Measurements from ENCODE around the gene WDFY3.
"Not testable (repeated sequence)": the region's sequence is repeated elsewhere in the genome, so short reads cannot be mapped to it uniquely, and the experiment has no call there.

Gene WDFY3

DNA sequence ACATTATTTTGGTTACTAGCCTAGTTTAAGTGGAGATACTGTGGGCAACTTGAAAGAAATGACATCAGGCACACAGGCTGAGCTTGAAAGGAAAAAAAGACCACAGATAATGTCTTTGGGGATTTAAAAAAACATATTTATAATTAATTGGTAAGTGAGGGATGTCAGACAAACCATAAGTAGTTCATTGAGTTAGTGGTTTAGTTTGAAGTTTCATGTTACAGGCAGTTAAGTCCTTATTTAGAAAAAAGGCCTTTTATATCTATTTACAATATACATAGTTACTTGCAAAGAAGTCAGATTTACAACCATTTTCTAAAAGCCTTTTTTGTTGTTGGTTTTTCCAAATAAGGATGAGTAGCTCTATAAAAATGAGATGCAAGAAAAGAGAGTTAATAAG lies 294.3 kb downstream of the WDFY3 start:
- no peak overlapping the region for H3K4me3 ChIP-seq (ENCODE audit: low read length)
- TF ChIP-seq ZNF274 (IDR thresholded peaks at IDR 0.05; ENCODE audit: low read depth, low read length): no peak

DNA sequence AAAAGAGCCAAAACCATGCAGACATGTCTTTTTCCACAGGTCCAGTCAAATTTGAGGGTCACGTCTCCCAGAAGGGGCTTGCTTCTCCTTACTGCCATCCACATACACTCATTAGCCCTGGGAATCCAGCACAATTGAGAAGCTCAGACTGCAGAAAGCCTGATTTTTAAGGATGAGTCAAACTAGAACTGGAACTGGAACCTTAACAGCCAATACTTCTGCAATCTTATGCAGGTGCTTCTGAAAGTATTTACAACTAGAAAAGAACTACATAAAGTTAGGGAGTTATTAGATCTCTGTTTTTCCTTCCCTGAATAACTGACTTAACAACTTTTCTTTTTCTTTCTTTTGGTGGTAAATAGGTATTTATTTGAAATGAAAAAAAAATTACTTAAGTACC lies 297.3 kb downstream of the WDFY3 start:
- no peak for TF ChIP-seq ZNF274 (IDR thresholded peaks at IDR 0.05; ENCODE audit: low read depth, low read length)

DNA sequence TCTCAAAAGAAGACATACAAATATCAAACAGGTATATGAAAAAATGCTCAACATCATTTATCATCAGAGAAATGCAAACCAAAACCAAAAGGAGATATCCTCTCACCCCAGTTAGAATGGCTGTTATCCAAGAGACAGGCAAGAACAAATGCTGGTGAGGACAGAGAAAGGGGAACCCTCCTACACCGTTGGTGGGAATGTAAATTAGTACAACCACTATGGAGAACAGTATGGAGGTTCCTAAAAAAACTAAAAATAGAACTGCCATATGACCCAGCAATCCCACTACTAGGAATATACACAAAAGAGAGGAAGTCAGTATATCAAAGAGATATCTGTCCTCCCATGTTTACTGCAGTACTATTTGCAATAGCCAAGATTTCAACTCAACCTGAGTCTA lies 300.1 kb downstream of the WDFY3 start:
- TF ChIP-seq ZNF274 (IDR thresholded peaks at IDR 0.05; ENCODE audit: low read depth, low read length): no peak

More for the DNA sequence above, 297.3 kb downstream of the WDFY3 start:
- no peak overlapping the region for H3K4me3 ChIP-seq (ENCODE audit: low read length)

DNA sequence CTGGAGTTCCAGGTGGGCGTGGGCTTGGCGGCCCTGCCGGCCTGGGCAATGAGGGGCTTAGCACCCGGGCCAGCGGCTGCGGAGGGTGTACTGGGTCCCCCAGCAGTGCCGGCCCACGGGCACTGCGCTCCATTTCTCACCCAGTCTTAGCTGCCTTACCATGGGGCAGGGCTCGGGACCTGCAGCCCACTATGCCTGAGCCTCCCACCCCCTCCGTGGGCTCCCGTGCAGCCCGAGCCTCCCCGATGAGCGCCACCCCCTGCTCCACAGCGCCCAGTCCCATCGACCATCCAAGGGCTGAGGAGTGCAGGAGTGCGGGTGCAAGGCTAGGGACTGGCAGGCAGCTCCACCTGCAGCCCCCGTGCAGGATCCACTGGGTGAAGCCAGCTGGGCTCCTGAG lies 301.7 kb downstream of the WDFY3 start:
- H3K4me3 ChIP-seq (ENCODE audit: low read length): not testable (repeated sequence)

More for the DNA sequence above, 300.1 kb downstream of the WDFY3 start:
- no peak overlapping the region for H3K4me3 ChIP-seq (ENCODE audit: low read length)

DNA sequence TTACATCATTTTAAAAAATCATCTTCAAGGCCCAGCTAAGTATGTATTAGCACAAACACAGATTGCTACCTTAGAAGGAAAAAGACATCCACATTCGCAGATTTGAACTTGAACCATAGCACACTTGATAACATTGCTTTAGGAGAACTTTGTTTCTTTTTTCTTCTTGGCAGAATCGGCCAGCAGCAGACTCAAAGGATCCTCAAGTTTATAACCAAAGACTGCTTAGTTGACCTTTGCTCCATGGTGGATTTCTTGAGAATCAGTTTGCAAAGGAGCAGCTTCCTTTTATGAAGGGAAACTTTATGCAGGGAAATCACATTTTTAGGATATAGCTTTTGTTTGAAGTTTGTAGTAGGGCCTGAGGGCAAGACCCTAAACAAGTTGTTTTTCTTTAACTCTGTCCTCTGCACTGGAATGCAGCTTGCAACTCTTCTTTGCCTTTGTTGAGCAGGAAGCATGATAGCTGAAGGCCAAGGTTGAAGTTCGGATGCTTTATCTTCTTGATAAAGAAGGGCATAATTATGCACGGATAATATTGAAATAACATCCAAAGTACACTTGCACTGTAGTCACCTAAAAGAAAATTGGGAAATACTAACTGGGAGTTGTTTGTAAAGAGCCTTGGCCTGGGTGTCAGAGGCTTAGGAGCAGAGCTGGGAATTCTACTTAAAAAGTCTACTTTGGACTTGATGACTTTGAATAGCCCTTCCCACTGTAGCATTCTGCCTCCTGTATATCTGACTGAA lies 305.1 kb downstream of the WDFY3 start:
- TF ChIP-seq ZNF274 (IDR thresholded peaks at IDR 0.05; ENCODE audit: low read depth, low read length): no peak
- H3K4me3 ChIP-seq (ENCODE audit: low read length): no peak overlapping the region

DNA sequence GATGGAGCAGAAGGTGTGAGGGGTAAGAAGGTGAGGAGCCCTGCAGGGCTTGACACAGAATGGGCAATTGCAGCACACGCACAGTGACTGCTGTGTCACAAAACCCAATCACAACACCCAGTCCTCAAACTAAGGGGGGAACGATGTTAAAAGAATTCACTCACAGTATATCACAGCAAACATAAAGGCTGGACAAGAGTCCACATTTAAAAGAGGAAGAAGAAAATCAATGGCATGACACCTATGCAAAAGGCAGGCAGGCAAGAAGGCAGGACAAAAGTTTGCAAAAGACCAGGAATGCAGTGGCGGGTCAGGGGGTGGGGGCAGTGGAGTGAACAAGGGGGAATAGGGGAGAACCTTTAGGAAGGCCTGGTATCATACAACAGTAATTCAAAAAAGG lies 305.9 kb downstream of the WDFY3 start:
- H3K4me3 ChIP-seq (ENCODE audit: low read length): no peak overlapping the region
- TF ChIP-seq ZNF274 (IDR thresholded peaks at IDR 0.05; ENCODE audit: low read depth, low read length): no peak

DNA sequence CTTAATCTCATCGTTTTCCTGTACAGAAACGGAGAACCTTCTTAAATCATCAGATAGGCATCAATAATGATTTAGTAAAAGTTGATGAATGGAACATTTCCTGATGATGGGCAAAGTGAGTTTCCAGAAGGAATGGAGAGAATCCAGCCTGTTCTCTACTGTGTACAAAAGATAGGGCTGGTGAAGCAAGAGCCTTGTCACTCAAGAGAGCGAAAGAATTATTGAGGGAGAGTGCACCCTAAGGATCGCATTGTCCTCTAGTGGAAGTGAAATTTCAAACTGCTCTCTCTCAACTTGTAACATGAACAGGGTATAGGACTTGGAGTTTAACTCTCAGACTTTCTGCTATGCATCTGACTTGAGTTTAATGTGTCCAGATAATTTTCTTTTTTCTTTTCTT lies 314.0 kb downstream of the WDFY3 start:
- TF ChIP-seq ZNF274 (IDR thresholded peaks at IDR 0.05; ENCODE audit: low read depth, low read length): no peak

DNA sequence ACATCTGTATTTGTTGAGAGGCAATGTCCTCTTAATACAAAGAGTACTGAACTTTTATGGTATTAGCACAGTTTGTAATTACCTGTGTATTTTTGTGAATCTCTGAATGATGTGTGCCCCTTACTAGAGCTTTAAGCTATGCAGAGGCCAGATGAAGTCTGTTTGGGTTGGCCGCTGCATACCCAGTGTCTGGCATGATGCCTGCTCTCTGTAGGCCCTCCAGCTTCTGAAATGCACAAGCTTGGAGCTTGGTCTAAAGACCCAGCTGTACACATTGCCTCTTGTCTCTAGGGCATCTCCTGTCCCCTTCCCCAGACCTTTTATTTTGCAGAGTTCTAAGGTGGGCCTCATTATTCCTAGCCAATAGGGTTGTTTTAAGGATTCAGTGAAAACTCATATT lies 315.0 kb downstream of the WDFY3 start:
- H3K4me3 ChIP-seq (ENCODE audit: low read length): no peak overlapping the region
- no peak for TF ChIP-seq ZNF274 (IDR thresholded peaks at IDR 0.05; ENCODE audit: low read depth, low read length)

More for the DNA sequence above, 314.0 kb downstream of the WDFY3 start:
- no peak overlapping the region for H3K4me3 ChIP-seq (ENCODE audit: low read length)

DNA sequence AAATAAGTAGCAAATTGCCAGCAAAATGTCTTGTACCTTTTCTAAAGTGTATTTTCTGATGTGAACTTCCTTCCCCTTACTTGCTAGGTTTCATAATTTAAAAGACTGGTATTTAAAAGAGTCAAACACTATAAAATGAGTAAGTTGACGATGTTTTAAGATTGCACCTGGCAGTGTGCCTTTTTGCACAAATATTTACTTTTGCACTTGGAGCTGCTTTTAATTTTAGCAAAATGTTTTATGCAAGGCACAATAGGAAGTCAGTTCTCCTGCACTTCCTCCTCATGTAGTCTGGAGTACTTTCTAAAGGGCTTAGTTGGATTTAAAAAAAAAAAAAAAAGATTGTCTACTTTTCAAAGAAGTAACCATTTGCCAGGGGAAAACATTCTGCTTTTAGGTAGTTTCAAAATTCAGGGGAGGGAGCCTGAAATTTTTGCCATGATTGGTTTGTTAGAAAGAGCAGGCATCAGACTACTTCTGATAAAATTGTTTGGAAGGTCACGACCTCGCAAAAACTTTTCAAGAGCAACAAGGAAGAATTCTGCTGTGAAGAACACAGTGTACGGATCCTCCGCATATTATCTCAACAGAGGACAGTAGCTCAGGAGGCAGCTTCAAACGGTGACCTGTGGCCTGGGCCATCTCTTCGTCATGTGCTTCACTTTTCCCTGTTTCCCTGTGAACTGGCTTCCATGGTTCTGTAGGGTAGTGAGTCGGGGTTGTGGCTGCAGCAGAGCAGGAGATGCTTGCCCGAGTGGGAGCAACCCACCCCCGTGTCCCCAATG lies 317.4 kb downstream of the WDFY3 start:
- H3K4me3 ChIP-seq (ENCODE audit: low read length): no peak overlapping the region
- no peak for TF ChIP-seq ZNF274 (IDR thresholded peaks at IDR 0.05; ENCODE audit: low read depth, low read length)

DNA sequence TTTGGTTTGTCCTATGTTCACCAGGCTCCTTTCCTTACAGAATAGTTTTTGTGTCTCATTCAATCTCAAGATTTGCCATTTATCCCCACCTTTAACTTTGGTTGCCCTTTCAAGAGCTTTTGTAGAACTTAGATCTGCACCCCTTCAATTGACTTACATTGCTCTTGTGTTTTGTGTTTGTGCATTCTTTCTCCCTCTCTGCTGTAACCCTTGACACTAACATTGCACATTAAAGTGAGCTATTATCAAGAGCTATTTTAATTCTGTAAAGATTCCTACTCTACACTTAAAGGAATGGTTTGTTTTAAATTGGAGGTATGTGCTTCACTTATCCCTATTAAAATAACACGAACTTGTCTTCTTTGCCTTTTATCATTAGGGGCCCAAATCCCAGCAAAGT lies 318.3 kb downstream of the WDFY3 start:
- H3K4me3 ChIP-seq (ENCODE audit: low read length): no peak overlapping the region
- no peak for TF ChIP-seq ZNF274 (IDR thresholded peaks at IDR 0.05; ENCODE audit: low read depth, low read length)

DNA sequence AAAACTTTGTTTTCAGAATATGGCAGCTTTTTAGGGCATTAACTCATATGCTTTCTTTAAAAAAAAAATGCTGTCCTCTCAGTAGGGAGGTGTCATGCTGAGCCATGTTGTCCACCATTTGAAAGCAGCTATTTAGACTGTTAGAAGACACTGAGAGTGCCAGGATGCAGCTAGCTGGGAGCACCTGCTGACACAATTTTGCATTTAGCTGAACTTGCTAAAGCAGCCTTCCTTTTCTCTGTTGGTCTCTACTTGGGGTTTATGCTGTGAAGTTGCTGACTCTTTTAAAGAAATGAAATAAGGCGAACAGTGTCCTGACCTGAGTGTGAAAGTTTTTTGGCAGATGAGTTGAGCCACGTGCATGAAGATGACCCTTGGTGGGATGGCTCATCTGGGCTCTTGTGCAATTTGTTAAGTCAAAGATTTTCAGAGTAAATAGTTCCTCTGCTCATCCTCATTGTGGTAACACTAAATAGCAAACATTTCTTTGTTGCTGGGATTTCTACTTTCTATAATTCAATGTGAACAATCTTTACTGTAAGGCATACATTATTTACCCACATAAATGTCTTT lies 319.1 kb downstream of the WDFY3 start:
- no peak for TF ChIP-seq ZNF274 (IDR thresholded peaks at IDR 0.05; ENCODE audit: low read depth, low read length)
- no peak overlapping the region for H3K4me3 ChIP-seq (ENCODE audit: low read length)

DNA sequence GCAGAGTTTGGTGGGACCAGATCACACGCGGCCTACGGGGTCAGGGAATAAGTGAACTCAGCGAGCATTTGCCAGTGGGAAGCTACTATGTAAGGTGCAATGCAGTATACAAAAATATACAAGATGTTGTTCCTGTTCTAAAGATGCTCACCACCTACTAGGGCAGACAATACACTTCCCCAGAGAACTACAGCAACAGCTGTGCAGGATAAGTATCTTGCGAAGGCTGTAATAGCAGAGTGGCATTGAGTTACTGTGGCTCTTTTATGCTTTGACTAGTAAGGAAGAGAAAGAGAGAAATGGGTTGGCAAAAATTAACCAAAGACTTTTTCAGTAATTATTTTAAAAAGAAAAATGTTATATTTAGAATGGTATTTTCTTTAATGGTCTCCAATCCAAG lies 322.4 kb downstream of the WDFY3 start:
- TF ChIP-seq ZNF274 (IDR thresholded peaks at IDR 0.05; ENCODE audit: low read depth, low read length): no peak
- no peak overlapping the region for H3K4me3 ChIP-seq (ENCODE audit: low read length)

DNA sequence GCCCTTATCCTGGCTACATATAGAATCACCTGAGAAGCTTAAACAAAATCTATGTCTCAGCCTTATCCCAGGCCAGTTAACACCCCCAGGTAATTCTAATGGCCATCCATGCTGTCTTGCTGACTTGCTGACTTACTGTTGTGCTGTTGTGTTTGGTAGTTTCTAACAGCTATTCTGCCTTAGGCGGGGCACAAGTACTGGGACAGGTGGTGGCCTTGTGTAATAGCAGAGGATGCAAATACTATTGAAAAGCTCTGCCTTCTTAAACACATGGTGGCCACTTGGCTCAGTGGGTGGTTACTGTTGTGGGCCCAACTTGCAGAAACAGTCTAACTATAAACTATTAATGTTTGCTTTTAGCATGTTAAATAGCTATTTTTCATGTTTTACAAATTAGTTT lies 327.3 kb downstream of the WDFY3 start:
- no peak for TF ChIP-seq ZNF274 (IDR thresholded peaks at IDR 0.05; ENCODE audit: low read depth, low read length)
- no peak overlapping the region for H3K4me3 ChIP-seq (ENCODE audit: low read length)

DNA sequence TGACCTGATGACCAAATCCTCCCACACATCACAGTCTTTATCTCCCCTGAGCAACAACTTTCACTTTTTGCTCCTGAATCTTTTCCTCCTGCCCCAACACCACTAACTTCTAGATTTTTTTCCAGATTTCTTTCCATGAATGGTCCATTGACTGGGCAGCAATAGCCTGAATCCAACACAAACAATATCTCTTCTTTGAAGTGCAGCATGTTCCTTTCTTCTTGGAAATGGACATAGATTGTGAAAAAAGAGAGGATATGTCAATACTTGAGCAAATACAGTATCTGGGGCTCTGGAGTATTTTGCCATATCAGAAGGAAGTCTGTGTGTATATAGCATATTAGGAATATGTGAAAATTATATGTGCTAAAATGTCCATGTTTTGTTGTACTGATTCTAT lies 328.4 kb downstream of the WDFY3 start:
- no peak overlapping the region for H3K4me3 ChIP-seq (ENCODE audit: low read length)
- TF ChIP-seq ZNF274 (IDR thresholded peaks at IDR 0.05; ENCODE audit: low read depth, low read length): no peak

DNA sequence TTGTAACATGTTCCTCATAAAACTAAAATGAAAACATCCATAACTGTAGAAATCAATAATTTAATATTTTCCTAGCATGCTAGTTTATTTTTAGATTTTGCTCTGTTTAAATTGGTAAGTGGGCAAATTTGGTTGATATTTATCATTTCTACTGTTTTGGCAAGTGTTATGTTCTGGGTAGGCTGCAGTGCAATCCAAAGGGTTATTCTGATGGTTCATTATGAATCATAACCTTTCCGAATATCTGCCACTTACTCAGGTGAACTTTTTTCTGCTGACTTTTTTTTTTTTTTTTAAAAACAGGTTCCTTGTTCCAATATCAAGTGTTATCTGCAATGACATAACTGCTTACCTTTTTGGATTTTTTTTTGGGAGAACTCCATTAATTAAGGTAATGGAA lies 331.5 kb downstream of the WDFY3 start:
- no peak for TF ChIP-seq ZNF274 (IDR thresholded peaks at IDR 0.05; ENCODE audit: low read depth, low read length)
- no peak overlapping the region for H3K4me3 ChIP-seq (ENCODE audit: low read length)
